SHP77 (cell line): ENCODE results near the gene ITFG1.

Source experiments
- DNase-seq, 2 experiments: peaks; one replicate each; lab custom pipeline; 2025; lab: John Stamatoyannopoulos, UW

Gene ITFG1

DNA sequence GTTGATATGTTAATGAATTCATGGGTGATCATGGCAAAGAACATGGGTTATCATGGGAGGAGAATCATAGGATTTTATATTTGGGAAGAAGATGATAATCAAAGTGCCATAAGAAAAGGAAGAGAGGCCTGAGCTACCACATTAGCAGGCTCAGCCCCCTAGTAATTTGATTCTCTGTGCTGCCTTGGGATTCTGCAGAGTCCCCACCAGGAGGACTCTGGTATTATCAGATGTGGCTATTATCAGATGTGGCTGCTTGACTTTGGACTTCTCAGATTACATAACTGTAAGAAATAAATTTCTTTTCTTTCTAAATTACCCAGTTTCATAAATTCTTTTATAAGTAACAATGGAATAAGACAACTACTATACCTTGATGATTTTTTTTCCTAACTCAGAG lies 137.6 kb downstream of the ITFG1 start:
- no peak for DNase-seq

DNA sequence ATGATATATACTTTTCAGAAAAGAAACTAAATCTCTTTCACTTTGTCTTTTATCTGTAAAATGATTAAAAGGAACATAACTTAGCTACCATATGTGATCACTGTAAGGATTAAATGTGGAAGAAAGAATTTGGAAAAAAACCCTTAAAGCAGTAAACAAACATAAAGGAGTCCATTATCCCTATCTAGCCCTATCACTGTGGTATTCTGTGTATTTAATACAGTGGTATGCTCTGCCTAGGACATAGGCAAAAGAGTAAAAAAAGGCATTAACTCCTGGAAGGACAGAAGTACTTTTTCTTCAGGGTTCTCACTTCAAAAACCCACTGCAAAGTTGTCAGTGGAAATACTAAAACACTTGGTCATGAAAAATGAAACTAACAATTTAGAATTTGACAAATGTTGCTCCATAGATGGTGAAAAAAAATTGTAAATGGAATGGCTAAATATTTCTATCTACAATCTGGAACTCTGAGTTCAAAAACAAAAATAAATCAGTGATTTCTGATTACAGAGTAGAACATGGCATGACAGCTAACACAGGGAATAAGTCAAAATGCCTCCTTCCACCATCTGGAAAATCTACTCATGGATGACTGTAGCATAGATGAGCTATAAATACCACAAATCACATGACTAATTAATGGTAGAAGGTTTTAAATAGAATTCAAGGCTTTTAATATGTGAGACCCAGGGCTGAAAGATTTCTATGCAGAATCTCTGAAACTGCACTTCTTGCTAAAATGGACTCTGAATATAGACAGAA lies 140.1 kb downstream of the ITFG1 start:
- DNase-seq = no peak

DNA sequence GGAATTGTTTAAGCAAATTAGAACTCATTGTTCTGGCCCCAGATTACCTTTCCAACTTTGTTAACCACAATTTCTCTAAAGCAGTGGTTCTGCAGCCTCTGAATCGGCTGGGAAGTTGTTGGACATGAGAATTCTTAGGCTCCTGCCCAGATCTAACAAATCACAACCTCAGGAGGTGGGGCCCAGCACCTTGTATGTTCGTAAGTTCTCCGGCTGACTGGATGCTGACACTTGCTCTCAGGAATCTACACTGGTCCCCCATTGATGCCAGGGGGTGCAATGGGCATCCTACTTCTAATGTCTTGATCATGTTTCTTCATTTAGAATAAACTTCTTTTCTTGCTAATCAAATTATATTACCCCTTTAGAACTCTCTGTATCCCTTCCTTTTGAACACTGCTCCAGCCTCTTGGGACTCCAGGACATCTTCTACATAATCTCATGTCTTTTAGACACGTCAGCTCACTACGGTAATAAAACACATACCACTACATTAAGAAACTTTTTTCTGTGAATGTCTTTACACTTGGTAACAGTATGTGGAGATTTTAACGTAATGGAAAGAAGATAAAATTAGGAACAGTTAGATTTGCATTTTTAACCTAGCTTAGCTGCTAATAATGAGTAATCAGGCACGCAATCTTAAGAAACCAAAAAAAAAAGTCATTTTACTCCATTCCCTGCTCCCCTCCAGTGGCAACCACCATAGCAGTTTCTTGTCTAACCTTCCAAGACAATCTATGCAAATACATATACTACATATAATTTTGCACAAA lies 143.2 kb downstream of the ITFG1 start:
- no peak for DNase-seq

DNA sequence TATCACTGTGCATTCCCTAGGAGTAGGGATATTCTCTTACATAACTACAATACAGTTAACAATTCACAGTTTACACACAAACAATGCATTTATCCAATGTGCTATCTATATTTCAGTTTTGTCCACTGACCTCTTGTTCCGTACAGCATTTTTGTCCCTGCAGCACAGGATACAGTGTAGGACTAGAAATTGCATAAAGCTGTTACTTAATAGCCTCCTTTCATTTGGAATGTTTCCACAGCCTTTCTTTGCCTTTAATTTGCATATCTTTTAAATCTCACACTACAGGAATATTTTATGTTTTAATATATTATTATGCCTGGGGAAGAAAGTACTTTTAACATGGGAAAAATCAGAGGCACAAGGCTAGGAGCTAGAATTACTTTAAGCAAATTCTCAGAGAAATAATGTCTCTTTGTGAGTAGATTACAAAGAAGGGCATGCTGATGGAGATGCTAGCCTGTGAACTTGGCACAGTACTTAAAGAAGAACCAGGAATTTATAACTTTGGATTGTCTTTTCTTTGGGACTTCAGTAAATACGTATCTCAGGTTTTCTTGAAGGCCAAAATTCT lies 144.3 kb downstream of the ITFG1 start:
- no peak for DNase-seq

DNA sequence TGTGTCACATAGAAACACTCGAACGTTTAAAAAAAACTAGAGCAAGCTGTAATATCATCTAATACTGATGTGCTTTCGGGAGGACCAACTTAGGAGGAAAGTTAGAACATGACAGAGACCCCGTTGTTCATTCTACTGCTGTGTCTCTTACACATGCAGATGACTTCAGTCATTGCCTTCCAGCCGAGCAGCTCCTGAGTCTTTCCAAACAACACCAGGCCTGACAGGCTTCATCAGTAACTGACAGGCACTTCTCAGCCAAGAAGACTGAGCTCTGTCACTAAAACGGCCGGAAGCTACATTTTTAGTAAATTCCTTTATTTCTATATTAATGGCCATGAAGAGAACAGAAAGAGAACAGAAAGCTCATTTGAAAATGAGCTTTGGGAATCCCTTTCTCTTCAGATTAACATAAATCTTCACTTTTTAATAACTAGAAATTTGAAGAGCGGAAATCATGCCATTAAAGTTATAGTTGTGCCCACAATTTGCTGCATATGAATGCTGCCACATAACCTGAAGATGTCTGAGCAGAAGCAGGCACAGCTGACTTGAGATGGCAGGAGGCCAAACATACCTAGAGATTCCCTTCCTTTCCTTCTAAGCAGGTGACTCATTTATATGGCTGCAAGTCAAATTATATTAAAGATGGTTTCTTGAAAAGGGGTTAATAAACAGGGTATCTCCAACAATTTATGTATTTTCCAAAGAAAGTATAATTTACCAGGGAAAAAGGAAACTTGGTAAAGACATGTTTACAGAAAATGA lies 148.9 kb downstream of the ITFG1 start:
- no peak for DNase-seq

DNA sequence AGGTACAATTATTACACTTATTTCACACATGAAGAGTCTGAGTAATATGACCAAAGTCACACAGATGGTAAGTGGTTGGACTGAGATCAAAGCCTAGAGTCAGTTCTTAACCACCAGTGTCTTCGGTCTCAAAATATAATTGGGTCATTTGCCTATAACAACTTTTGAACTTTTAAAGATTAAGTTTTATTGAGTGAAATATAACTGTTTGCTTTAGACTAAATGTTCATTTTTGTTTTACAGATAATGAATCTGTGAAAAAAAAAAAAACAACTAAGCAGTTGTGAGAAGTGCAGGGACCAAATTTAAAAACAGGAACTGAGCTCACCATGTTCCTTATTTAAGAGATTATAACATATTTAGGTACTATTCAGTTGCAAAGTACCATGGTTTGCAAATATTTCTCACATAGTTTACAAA lies 150.1 kb downstream of the ITFG1 start:
- no peak for DNase-seq

DNA sequence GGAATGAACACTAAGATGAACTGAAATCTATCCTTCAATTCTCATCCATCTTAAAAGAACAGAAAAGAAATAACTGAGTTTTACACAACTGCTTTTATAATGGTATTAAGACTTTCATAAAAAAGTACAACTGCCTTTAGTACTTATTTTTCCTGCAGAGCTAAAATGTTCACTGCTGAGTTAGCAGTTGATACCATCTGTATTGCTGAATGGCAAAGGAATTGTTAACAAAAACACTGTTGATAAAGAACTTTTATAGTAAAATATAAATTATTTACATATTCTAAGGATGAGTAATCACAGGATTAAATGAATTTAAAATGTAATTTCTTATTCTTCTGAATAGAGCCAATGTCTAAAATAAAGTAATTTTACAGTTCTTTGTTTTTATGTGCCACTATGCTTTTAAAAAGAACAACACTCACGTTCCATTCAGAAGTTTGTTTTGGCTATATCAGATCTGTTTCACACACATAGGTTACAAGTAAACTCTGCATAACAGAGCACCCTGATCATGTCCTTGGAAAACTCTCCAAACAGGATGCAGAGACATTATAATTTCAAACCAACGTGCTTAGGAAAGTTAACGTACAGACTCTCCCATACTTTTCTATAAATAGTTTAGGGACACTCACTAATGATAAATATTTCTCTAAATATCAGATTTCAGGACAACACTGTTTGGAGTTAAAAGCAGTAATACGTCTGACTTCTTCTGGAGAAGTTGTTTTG lies 151.1 kb downstream of the ITFG1 start:
- DNase-seq = no peak

DNA sequence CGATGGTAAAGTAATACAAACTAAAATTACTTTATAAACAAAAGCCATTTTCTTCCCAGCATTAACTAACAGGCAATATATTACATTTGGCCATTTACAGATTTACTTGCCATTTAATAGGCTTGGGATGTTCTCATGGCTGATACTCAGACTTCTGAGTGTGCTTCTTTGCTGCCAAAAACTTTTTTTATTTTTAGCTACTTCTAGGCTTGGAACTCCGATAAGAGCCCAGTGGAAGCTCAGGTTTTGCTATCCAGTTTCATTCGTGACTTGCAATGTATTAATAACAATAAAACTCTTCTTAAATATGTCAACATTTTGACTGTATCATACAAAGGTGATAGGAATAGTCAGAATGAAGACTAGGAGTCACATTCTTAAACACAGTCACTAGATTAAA lies 152.3 kb downstream of the ITFG1 start:
- no peak for DNase-seq

DNA sequence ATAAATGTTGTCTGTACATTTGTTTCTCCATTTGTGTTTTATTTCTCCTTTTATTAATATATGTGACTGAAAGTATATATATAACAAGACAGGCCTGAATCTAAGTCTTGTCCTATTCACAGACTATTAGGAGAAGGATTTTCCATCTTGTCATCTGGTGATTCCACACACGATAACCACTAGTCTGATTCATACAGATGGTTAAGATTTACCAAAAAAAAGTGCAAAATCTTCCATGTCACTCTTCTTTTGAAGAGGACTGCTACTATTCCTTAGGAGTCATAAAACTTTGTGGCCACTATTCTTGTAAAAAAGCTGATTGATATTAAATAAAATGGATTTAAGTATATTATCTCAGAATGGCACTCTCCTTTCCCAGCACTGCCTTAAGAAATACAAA lies 156.3 kb downstream of the ITFG1 start:
- no peak for DNase-seq

DNA sequence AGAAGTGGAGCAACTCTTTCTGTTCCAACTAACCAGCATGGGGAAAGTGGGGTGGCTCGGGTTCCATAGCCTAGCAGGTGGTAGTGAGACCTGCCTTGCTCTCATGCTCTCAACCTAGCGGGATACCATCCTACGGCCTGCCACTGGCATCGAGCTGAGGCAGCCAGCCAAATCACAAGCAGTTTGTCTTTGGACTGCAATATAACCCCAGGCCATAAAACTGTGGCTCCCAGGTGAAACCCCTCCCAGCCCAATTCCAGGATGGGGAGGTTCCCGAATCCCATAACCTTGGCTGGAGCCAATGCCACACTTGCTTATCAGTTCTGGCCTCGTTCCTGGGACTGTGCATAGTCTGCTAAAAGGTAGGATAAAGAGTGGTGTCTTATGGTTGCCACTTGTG lies 161.3 kb downstream of the ITFG1 start:
- no peak for DNase-seq

DNA sequence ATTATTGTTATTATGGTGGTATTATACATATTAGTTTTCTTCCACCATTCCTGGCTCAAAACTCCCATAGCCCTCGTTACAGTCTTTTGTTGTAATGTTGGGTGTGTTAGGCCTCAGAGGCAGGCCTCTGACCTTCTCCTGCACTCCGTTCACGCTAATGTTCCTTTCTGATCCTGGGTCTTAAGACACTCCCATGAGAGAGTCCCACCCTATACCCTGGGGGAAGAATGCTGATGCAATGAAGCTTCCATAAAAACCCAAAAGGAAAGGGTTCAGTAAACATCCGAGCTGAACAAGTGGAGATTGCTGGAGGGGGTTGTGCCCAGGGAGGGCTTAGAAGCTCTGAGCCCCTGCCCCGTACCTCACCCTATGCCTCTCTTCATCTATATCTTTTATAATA lies 175.9 kb downstream of the ITFG1 start:
- no peak for DNase-seq

DNA sequence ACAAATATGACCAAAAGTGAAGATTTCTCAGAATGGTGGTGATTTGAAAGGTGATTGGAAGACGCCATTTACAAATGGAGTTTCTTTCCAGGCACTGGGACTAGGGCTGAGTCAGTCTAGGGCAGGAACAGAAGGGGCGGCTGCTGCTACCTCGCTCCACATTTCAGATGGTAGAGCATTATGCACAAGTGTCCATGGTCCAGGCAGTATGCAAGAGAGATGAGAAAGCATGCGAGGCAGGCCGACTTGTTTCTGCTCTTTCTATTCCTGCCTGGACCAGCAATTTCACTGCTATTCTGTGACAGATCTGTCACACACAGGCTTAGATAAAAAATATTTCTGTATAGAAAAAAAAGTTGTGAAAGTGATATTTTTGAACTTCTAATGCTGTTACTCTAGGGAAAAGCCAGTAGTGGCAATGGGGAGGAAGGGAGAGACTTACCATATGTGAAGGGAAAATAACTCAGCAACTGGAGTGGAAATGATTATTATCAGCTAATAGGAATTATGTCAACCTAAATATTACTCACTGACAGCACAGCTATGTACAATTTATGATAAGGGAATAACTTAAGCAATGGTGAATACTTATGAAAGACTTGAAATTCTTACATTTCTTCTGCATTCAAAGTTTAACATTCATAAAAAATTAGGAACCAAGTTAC lies 182.4 kb downstream of the ITFG1 start:
- no peak for DNase-seq

DNA sequence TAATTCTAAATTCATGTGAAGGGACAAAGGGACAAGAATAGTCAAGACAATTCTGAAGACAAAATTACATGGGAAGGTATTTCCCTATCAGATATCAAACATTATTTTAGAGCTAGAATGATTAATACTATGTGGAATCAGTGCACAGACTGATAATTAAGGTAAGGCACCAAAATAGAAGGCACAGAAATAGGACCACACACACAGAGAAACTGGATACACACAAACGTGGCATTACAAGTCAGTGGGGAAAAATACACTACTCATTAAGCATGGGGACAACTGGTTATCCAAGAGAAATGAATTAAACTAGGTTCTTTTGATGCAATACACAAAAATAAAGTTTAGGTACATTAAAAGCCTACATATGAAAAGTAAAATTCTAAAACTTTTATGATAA lies 184.3 kb downstream of the ITFG1 start:
- no peak for DNase-seq

DNA sequence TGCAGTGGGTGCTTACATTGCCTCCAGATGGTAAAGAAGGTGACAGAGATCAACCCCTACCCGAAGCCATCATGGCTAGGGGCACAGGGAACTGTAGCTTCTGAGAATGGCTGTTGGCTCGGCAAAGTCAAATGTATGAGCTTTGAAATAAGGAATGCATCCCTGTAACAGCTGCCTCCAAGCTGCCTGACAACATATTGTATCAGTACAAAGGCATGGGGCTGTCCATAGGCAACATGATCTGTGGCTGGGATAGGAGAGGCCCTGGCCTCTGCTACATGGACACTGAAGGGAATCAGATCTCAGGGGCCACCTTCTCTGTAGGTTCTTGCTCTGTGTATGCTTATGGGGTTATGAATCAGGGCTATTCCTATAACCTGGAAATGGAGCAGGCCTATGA lies 197.9 kb downstream of the ITFG1 start:
- no peak for DNase-seq

DNA sequence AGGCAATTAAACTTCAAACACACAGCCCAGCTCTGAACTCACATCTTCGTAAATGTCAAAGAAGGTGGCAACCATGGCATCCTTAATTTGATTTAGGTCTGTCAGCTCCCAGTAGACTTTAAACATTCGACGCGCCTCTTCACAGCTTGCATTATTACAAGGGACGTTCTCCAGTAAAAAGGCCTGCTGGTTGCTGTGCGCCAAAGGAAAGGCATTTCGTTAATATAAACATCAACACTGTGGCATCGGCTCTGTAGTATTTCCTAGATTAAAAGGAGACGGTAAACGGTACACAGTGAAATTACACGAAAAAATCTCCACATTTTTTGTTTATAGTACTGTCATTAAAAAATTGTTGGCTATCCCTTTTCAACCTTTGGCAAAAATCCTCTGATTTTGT lies 200.4 kb downstream of the ITFG1 start:
- DNase-seq = no peak

DNA sequence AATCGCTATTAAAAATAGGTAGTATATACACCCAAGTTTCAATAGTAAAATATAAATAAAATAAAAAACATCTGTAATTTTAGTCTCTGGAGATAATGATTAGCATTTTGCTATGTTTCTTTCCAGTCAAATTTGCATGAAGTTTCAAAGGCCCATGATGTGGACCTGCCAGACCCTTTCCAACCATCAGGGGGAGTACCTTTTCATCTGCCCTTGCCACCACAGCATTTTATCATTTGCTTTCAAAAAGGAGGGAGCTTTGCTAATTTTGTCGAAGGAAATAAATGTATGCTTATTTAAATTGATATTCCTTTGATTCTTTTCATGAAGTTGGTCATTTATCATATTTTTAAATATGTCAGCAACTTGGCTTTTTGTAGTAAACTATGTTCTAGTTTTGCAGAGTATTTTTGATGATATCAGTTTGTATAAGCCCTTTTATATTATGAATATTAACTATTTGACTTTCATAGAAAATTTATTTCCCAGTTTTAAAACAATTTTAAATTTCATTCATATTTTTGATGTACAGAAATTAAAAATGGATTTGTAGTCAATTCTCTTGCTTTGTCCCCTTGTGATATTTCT lies 201.9 kb downstream of the ITFG1 start:
- peak; percentile 22 to 27 for DNase-seq

DNA sequence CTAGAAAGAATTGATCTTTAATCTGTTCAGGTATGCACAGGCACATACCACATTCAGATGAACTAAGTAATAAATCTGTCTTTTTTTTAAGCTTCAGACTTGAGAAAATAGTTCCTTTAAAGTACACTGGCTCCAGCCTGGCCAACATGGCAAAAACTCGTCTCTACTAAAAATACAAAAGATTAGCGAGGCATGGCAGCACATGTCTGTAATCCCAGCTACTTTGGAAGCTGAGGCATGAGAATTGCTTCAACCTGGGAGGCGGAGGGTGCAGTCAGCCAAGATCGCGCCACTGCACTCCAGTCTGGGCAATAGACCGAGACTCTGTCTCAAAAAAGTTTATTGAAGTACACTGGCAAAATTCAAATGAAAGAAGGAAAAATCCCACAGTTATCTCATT lies 206.1 kb downstream of the ITFG1 start:
- no peak for DNase-seq

DNA sequence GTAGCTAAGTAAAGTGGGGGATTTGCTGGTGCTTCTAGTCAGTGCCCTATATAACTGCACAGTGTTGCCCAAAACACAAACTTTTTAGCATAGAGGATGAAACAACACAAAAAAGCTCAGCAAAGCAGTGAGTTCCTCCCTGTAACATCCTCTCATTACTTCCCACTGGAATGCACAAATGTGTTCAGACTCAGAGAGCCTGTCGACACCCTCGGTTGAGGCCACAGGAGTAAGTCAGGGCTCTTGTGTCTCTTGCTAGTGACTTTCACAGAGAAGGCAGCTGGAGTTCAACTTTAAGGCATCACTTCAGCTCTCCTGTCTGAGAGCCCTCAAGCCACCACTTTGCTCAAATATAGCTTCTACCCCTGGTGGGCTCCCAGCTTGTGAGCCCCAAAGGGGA lies 209.9 kb downstream of the ITFG1 start:
- no peak for DNase-seq

DNA sequence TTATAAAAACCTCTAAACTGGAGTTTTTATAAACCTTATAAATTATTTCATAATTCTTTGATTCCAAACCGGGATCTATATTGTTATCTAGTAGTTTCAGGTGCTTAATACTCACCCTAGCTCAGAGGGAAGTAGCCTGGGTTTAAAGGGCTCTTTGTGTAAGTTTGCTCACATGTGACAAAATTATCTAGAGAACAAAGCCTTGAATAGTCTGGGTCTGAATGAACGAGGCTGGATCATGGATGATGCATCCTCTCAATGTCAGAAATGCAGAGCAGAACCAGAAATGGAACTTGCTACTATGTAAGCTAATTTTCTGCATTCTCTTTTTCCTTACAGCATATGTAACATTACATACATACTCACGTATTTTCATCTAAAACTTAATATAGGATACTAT lies 213.2 kb downstream of the ITFG1 start:
- DNase-seq = no peak

DNA sequence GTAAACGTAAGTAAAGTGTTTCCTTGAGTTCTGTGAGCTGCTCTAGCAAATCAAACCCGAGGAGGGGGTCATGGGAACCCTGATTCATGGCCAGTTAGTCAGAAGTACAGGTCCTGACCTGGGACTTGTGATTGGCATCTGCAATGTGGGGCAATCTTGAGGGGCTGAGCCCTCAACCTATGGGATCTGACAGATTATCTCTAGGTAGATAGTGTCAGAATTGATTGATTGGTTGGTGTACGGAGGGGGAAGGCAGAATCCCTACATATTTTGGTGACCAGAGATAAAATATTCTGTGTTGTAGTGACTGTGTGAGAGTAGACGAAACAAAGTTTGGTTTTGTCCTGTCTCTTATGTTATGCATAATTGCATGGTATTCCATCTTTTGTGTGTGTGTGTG lies 216.7 kb downstream of the ITFG1 start:
- no peak for DNase-seq

DNA sequence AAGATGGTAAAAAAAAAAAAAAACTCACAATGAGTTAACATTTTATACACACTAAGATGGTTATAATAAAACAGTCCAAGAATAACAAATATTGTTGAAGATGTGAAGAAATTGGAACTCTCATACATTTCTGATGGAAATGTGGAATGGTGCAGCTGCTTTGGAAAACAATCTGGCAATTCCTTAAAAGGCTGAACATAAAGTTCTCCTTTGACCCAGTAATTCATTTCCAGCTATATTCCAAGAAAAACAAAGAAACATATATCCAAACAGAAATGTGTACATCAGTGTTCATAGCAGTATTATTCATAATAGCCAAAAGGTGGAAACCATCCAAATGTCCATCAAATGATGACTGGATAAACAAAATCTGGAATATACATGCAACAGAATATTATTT lies 219.8 kb downstream of the ITFG1 start:
- DNase-seq = no peak
